NCI-H526 (cell line): ENCODE data around the gene TUT4.

Experiments
- DNase-seq, 2 experiments: peaks; one replicate each; lab custom pipeline; 2025; lab: John Stamatoyannopoulos, UW

Gene TUT4

GRCh38 chr1:52571783-52572182 lies 18.9 kb upstream of the TUT4 start:
- no peak for DNase-seq

GRCh38 chr1:52569449-52570210 lies 16.7 kb upstream of the TUT4 start:
- DNase-seq: no peak

DNA sequence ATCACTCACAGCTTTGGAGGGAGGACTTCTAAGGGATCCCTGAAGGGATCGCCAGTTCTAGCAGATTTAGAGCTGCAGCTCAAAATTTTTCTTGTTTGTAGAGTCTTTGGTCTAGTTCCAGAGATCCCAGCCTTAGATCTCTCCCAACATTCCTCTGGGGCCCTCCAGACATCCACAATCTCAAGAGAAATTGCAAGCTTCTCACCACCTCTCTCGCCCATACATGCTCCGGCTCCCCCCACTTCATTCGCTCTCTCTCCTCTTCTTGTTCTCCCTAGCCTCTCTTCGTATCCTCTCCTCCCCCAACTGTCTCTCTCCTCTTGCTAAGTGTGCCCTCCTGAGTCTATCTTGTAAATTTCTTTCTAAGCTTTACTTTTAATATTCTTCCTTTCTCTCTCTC lies 15.1 kb upstream of the TUT4 start:
- no peak for DNase-seq

DNA sequence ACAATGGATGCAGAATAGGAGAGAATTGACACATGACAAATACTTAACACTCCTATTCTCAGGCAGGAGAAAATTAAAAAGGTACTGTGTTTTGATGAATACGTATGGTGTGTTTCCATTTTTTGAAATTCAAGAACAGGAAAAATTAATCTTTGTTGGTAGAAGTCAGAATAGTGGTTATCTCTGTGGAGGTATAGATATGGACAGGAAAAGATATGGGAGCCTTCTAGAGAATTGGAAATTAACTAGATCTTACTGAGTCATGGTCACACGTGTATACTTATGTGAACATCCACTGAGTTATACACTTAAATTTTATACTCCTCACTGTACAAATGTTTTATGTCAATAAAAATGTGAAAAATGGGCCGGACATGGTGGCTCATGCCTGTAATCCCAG lies 9.9 kb upstream of the TUT4 start:
- no peak for DNase-seq

DNA sequence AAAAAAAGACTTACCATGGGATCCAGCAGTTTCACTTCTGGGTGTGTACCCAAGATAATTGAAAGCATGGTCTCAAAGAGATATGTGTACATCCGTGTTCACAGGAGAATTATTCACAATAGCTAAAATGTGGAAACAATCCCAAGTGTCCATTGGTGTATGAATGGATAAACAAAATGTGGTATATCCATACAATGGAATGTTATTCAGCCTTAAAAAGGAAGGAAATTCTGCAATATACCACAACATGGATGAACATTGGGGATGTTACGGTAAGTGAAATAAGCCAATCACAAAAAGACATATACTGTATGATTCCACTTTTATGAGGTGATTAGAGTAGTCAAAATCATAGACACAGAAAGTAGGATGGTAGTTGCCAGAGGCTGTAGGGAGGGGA lies 7.0 kb upstream of the TUT4 start:
- no peak for DNase-seq

DNA sequence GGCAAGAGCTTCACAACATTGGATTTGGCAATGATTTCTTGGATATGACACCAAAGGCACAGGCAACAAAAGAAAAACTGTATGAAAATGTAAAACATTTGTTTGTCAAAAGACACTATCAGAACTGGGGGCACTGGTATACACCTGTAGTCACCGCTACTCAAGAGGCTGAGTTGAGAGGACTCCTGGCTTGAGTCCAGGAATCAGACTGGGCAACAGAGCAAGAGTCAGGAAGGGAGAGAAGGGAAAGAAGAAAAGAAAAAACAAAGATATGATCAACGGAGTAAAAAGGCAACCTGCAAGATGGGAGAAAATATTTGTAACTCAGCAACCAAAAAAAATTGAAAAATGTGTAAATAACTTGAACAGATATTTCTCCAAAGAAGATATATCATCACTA lies 6.0 kb upstream of the TUT4 start:
- no peak for DNase-seq

DNA sequence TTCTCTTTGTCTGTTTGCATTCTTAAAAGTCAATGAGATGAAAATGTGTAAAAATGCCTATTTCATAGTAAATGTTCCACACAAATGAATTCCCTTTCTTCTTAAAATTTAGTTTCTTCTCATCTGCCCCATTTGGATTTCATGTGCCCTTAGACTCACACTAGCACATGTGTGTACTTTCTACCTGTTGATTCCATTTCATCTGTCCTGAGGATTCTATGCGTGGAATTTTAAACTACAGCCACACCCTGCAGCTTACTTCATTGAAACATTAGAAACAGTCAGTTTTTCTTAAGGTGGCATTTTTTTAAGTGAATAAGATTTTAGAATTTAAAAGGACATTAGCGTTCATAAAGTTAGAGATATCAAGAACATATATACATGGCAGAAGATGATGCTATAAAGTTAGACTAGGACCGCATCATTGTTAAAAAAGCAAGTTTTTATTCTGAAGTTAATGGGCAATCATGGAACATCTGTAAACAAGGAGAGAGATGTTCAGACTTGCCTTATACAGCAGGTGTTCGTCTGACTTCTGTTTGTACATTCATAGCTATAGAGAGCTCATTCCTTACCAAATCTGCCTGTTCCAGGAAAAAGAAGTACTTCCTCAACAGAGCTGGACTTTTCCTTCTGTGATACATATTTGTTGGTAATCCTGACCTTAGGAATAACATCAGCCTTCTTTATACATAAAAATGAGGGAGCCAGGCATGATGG lies 3.9 kb upstream of the TUT4 start:
- DNase-seq: peak in 1 of 2 experiments; percentile 9

DNA sequence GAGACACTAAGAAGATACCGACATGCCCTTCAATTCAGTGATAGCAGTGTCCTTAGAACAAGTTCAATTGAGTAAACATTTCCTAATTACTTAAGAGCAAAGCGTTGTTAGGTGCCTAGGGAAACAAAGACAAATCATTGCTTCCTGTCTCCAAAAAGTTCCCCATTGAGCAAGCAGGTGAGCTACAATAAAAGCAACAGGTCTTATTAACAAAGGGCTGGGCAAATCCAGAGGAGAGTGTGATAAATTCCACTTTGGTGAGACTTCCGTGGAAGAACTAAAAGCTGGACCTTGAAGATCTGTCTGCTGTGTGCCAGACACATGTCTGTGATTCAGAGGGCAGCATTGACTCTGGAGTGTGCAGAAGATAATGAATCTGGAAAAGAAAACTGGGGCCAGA lies 1.9 kb upstream of the TUT4 start:
- no peak for DNase-seq

- DNase-seq: no peak
Measured at GRCh38 chr1:52554267-52554640, 1.4 kb upstream of the TUT4 start.

- peak; percentile 71 to 93 for DNase-seq
Measured at GRCh38 chr1:52553362-52554266, 722 bp upstream of the TUT4 start.

GRCh38 chr1:52552236-52552504 lies 722 bp downstream of the TUT4 start:
- DNase-seq: peak; percentile 56 to 60

DNA sequence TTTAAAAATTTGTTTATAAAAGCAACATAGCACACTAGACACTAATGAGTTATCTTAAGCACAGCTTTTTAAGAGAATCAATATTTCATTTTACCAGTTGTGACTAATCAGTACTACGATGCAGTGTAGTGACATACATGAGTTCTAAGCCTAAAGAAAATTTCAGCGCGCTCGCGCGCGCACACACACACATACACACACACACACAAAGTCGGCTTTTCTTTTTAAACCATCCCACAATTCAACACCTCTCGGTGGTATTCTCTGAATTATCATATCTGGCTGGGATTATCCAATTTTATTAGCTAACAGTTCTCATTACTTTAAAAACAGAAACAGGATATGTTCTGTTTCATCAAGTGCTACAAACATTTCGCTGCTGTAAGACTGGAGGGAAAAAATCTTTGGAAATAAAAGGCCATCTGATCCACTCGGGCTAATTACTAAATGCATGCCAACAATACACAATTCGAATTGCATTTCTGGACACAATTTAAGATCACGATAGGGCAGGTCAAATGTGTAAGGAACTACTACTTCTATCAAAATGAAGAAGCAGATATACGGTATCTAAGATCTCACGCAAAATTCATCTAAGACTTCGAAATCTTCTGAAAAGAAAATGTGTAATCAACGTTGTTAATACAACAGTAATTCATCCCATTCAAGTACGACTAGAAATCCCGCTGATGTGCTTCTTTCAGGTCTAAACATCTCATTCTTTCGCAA lies 1.2 kb downstream of the TUT4 start:
- peak; percentile 39 to 47 for DNase-seq

GRCh38 chr1:52550447-52550846 lies 2.4 kb downstream of the TUT4 start:
- DNase-seq: no peak

DNA sequence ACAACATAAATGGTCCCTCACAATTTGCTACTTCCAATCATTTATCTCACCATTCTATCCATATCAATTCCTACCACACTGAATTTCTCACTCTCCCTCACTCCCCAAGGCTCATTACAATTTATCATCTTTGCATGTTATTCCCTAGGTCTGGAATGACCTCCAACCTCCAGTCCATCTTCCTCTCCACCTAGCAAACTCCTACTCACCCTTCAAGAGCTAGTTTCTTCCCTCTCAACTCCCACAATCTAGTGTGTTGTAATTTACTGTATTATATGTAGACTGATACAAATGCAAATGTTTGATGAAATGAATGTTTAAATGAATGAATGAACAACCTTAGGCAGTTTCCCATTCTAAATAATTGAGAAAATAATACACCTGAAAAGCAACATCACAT lies 3.6 kb downstream of the TUT4 start:
- DNase-seq: no peak

DNA sequence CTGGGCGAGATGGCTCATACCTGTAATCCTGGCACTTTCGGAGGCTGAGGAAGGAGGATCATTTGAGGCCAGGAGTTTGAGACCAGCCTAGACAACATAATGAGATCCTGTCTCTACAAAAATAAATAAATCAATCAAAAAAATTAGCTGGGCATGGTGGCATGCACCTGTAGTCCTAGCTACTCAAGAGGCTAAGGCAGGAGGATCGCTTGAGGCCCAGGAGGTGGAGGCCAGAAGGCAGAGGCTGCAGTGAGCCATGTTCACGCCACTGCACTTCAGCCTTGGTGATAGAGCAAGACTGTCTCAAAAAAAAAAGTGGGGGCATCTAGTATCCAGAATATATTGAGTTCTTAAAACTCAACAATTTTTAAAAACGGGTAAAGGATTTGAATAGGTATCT lies 6.0 kb downstream of the TUT4 start:
- DNase-seq: no peak

- no peak for DNase-seq
Measured at GRCh38 chr1:52544665-52545525, 8.0 kb downstream of the TUT4 start.

- no peak for DNase-seq
Measured at GRCh38 chr1:52542085-52542688, 10.7 kb downstream of the TUT4 start.

DNA sequence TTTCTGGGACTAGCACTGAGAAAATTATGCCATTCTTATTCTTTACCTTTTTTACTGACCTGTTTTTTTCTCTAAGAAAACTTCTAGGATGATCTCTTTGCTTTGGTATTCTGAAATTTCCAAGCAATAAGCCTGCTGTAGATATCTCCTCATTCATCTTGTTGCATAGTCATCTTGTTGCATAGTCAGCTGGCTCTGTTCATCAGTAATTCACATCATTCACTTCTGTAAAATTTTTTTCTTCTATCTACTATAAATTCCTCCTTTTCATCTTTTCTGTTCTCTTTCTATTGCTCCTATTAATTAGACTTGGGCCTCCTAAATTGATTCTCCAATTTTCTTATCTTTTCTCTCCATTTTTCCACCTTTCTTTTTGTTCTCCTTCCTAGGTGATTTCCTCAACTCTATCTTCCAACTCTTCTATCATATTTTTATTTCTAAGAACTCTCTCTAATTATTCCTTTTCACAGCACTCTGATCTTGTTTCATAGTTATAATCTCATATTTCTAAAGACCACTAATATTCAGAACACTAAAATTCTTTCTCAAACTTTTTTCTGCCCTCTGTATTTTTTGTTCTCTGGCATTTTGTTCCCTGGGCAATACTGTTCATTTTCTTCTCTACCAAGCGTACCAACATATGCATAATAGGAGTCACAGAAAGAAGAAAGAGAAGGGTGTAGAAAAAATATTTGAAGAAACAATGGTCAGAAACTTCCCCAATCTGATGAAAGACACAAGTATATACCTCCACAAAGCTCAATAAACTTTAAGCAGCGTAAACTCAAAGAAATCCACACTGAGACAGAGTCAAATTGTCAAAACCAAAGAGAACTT lies 17.7 kb downstream of the TUT4 start:
- no peak for DNase-seq

GRCh38 chr1:52533713-52534112 lies 19.2 kb downstream of the TUT4 start:
- DNase-seq: no peak

GRCh38 chr1:52532731-52533327 lies 20.1 kb downstream of the TUT4 start:
- no peak for DNase-seq
